GM12878 (cell line): ENCODE results near the gene HYDIN. TPM values are rescaled to one million over a fixed set of nuclear protein-coding genes. Genes with fewer than 3 reads are reported as not detected.

ENCODE experiments used
- ATAC-seq: fragments of 200-7000 bp; cut with Tn5 transposase; 3 replicates; pipeline ENCODE4 v1.9.1; 2020; ENCODE audit warnings: mild to moderate bottlenecking, moderate library complexity
- BruUV-seq: library from RNA; stranded (reverse); fragments of 400-500 nt; replicated peaks from 2 replicates; lab custom pipeline; 2021; lab: Mats Ljungman, UMichigan
- CTCF ChIA-PET: fragments of 300-600 bp; sonication (Branson Sonifier 250); formaldehyde crosslinking; extraction: SDS; loops from one replicate; lab custom pipeline; 2021; ENCODE audit warnings: inconsistent platforms; lab: Yijun Ruan, JAX
- POLR2A ChIA-PET: fragments of 350-600 bp; formaldehyde crosslinking; extraction: SDS; loops from one replicate; lab custom pipeline; 2021; ENCODE audit warnings: inconsistent platforms; lab: Charles Lee
- RAD21 ChIA-PET: fragments of 300-600 bp; sonication (Branson Sonifier 250); formaldehyde crosslinking; loops from one replicate; lab custom pipeline; 2023; ENCODE audit warnings: antibody characterized with exemption; ENCODE audit not compliant: unreplicated experiment; lab: Charles Lee
- SMC1A ChIA-PET: fragments of 300-600 bp; sonication (Branson Sonifier 250); formaldehyde crosslinking; loops from one replicate; lab custom pipeline; 2023; ENCODE audit not compliant: unreplicated experiment, uncharacterized antibody; lab: Charles Lee
- DNase-seq: peaks from one replicate; pipeline ENCODE4 v3.0.0-alpha.2; 2011; ENCODE audit warnings: low read depth, low spot score
- FAIRE-seq: peaks from 3 replicates; lab custom pipeline; 2011; peaks lifted over from hg19 to GRCh38; lab: Jason Lieb, UNC
- H2AFZ ChIP-seq: 2 replicates; pipeline ENCODE4 v1.6.0; 2011; ENCODE audit warnings: low read depth, low read length, control low read depth; ENCODE audit not compliant: control insufficient read depth
- H3K27ac ChIP-seq: 2 replicates; pipeline ENCODE4 v1.5.1; 2011; ENCODE audit warnings: control low read depth; ENCODE audit not compliant: control insufficient read depth, insufficient read depth
- H3K27me3 ChIP-seq, 2 experiments: replicated peaks in 1 of 2; 2 replicates each; pipeline versions ENCODE4 v1.6.0 to v1.6.1; 2011; ENCODE audit warnings: low read length in 1 of 2; ENCODE audit not compliant: control insufficient read depth in 2 of 2, insufficient read depth in 2 of 2
- H3K36me3 ChIP-seq, 2 experiments: 2 replicates each; pipeline ENCODE4 v1.5.1; 2011; ENCODE audit warnings: low read length in 1 of 2; ENCODE audit not compliant: control insufficient read depth in 2 of 2, insufficient read depth in 2 of 2
- H3K4me1 ChIP-seq: 2 replicates; pipeline ENCODE4 v1.6.1; 2011; ENCODE audit warnings: mild to moderate bottlenecking, low read length, moderate library complexity, mixed read lengths; ENCODE audit not compliant: control insufficient read depth, insufficient read depth
- H3K4me2 ChIP-seq: 2 replicates; pipeline ENCODE4 v1.6.0; 2011; ENCODE audit warnings: control low read depth; ENCODE audit not compliant: control insufficient read depth, insufficient read depth
- H3K4me3 ChIP-seq: fragments of 200-600 bp; sonication (generic); 2 replicates; pipeline ENCODE4 v1.5.1; 2016
- H3K79me2 ChIP-seq: 2 replicates; pipeline ENCODE4 v1.6.0; 2011; ENCODE audit warnings: low read length; ENCODE audit not compliant: control insufficient read depth, insufficient read depth
- H3K9ac ChIP-seq: 2 replicates; pipeline ENCODE4 v1.8.0; 2011; ENCODE audit warnings: low read length, control low read depth, mixed read lengths; ENCODE audit not compliant: control insufficient read depth, insufficient read depth
- H3K9me3 ChIP-seq: replicated peaks from 3 replicates; pipeline ENCODE4 v1.5.1; 2011; ENCODE audit warnings: mild to moderate bottlenecking, low read length; ENCODE audit not compliant: control insufficient read depth, insufficient read depth
- H4K20me1 ChIP-seq: 2 replicates; pipeline ENCODE4 v1.6.0; 2011; ENCODE audit not compliant: control insufficient read depth, insufficient read depth
- CHD1 ChIP-seq: IDR thresholded peaks from 2 replicates; pipeline ENCODE4 v1.6.1; 2012; ENCODE audit warnings: low read depth, low read length, improper control_type of control experiment
- FOXK2 ChIP-seq: fragments of 450-650 bp; IDR thresholded peaks from 2 replicates; pipeline ENCODE4 v1.6.1; 2017; ENCODE audit warnings: mild to moderate bottlenecking, moderate library complexity
- HSF1 ChIP-seq: fragments of 150-350 bp; IDR thresholded peaks from 2 replicates; pipeline ENCODE4 v1.6.1; 2014; ENCODE audit warnings: mild to moderate bottlenecking, low read depth, low read length
- MEF2A ChIP-seq: IDR thresholded peaks from 2 replicates; pipeline ENCODE4 v1.6.1; 2011; ENCODE audit warnings: low read depth, mild to moderate bottlenecking, low read length, moderate library complexity; ENCODE audit not compliant: insufficient read depth
- MEF2B ChIP-seq: fragments of 450-650 bp; IDR thresholded peaks from 2 replicates; pipeline ENCODE4 v1.6.1; 2018; ENCODE audit warnings: mild to moderate bottlenecking, moderate library complexity; ENCODE audit not compliant: partially characterized antibody, poor library complexity, severe bottlenecking
- MTA2 ChIP-seq: fragments of 450-650 bp; IDR thresholded peaks from 2 replicates; pipeline ENCODE4 v1.6.1; 2016; ENCODE audit warnings: low read depth, mild to moderate bottlenecking, moderate library complexity
- MYB ChIP-seq: fragments of 150-350 bp; IDR thresholded peaks from 2 replicates; pipeline ENCODE4 v1.6.1; 2014; ENCODE audit warnings: mild to moderate bottlenecking, low read depth, low read length, borderline replicate concordance
- NBN ChIP-seq: fragments of 450-650 bp; IDR thresholded peaks from 2 replicates; pipeline ENCODE4 v1.6.1; 2016
- NFXL1 ChIP-seq: fragments of 450-650 bp; IDR thresholded peaks from 2 replicates; pipeline ENCODE4 v1.6.1; 2017; ENCODE audit warnings: antibody characterized with exemption, mild to moderate bottlenecking, borderline replicate concordance
- PBX3 ChIP-seq: IDR thresholded peaks from 2 replicates; pipeline ENCODE4 v1.6.1; 2011; ENCODE audit warnings: mild to moderate bottlenecking, low read depth, low read length, moderate library complexity; ENCODE audit not compliant: insufficient replicate concordance
- RCOR1 ChIP-seq: conservative IDR thresholded peaks from 2 replicates; pipeline ENCODE4 v1.6.1; 2012; ENCODE audit warnings: low read depth, low read length, improper control_type of control experiment
- RELB ChIP-seq: fragments of 450-650 bp; IDR thresholded peaks from 2 replicates; pipeline ENCODE4 v1.6.1; 2017; ENCODE audit warnings: low read depth, mild to moderate bottlenecking, moderate library complexity
- SIN3A ChIP-seq: IDR thresholded peaks from 2 replicates; pipeline ENCODE4 v1.6.1; 2012; ENCODE audit warnings: low read depth, low read length, improper control_type of control experiment
- SREBF2 ChIP-seq: IDR thresholded peaks from 2 replicates; pipeline ENCODE4 v1.6.1; 2012; ENCODE audit warnings: mild to moderate bottlenecking, low read length
- SRF ChIP-seq, 2 experiments: IDR thresholded peaks; 2 replicates each; pipeline ENCODE4 v1.6.1; 2011; ENCODE audit warnings: low read depth in 2 of 2, low read length in 2 of 2, mild to moderate bottlenecking in 1 of 2, moderate library complexity in 1 of 2
- WGBS: methylation state at CpG from one replicate; pipeline ENCODE4 v1.1.6; 2016; ENCODE audit warnings: low lambda C conversion rate; ENCODE audit not compliant: insufficient replicate concordance, insufficient coverage; ENCODE audit errors: missing lambda C conversion rate; 5-methylcytosine and 5-hydroxymethylcytosine counted together
- in situ Hi-C: fragments of 300-500 bp; cut with MboI; formaldehyde crosslinking; loops from 9 replicates; pipeline ENCODE4 v1.14.3; 2018; ENCODE audit warnings: mixed read lengths
- intact Hi-C: fragments of 100-400 bp; cut with micrococcal nuclease; formaldehyde crosslinking; loops from one replicate; pipeline ENCODE4 v1.14.2; 2022; ENCODE audit not compliant: unreplicated experiment
- polyA plus RNA-seq, 11 experiments: library from polyadenylated mRNA; depleted of rRNA in 4 of 11; unstranded in 6 of 11; stranded (reverse) in 5 of 11; fragments of >200 nt; fragmentation: Nextera tagmentation in 4 of 11; fragmentation: Illumina TruSeq in 1 of 11; extraction: Ambion mirVana in 4 of 11; extraction: Trizol in 1 of 11; gene quantifications; 1 replicate in 1 of 11; 2 replicates in 10 of 11; pipeline versions ENCODE4 v1.2.1 to v1.2.3, GENCODE V29; 2011 to 2016; ENCODE audit warnings: inconsistent platforms in 2 of 11, missing spikeins in 2 of 11, low read depth in 1 of 11
- total RNA-seq, 4 experiments: library from RNA; depleted of rRNA in 3 of 4; stranded (reverse); fragments of >200 nt in 3 of 4; fragmentation: Illumina TruSeq in 1 of 4; extraction: Trizol in 1 of 4; gene quantifications; 2 replicates each; pipeline versions ENCODE4 v1.2.1 to v1.2.3, GENCODE V29; 2013 to 2021

Gene HYDIN
- total and polyA plus RNA-seq, 10 of the 15 experiments (the other 5 are each of a cell fraction or from before 2014, with no cell fraction given) = 0.01 to 0.30 (median 0.10) TPM; not detected in 7

GRCh38 chr16:71258372-71258771 lies 27.9 kb upstream of the HYDIN start:
- FAIRE-seq = no peak

GRCh38 chr16:71257768-71258167 lies 27.2 kb upstream of the HYDIN start:
- Histone ChIP-seq H3K36me3 (no peaks in the 10 kb centered on the region), H2AFZ (no peak overlapping the region), H3K4me3 (no peak overlapping the region), H3K9ac (no peak overlapping the region), H3K4me2 (no peak overlapping the region), H3K4me1 (no peaks in the 10 kb centered on the region), H3K27ac (no peak overlapping the region), H3K9me3 (no peaks in the 10 kb centered on the region), H4K20me1 (no peaks in the 10 kb centered on the region), H3K27me3 (no peaks in the 10 kb centered on the region), H3K79me2 (no peaks in the 10 kb centered on the region)
- no TSS peak for BruUV-seq
- in situ Hi-C loops (no loop called here), intact Hi-C loops (no loop called here)
- SMC1A ChIA-PET = interaction anchor here (1.1 kb wide), 1 partner anchor 12 kb away, joined by 3 read pairs; no protein-coding TSS in a partner anchor
- ATAC-seq (no peak), FAIRE-seq (no peak), DNase-seq (no peak)
- 0% methylated on average over 1 of the region's 1 CpG for WGBS
- RAD21 ChIA-PET = no interaction called here
- CTCF ChIA-PET = no interaction called here
- POLR2A ChIA-PET = no interaction called here
- no peak for TF ChIP-seq NFXL1
- no peak for TF ChIP-seq PBX3
- no peak for TF ChIP-seq MYB
- TF ChIP-seq MTA2 = no peak
- TF ChIP-seq SREBF2 = no peak
- no peak for TF ChIP-seq SIN3A
- TF ChIP-seq NBN = no peak
- TF ChIP-seq RELB = no peak

More at GRCh38 chr16:71258372-71258771, 27.9 kb upstream of the HYDIN start:
- BruUV-seq = no TSS peak
- 0% methylated on average over 1 of the region's 1 CpG for WGBS
- no peak for DNase-seq
- ChIA-PET RAD21 (no interaction called here), POLR2A (no interaction called here), SMC1A (interaction anchor here (1.1 kb wide), 1 partner anchor 11 kb away, joined by 3 read pairs; no protein-coding TSS in a partner anchor), CTCF (no interaction called here)
- intact Hi-C loops (no loop called here), in situ Hi-C loops (no loop called here)
- Histone ChIP-seq H4K20me1 (no peaks in the 10 kb centered on the region), H3K9me3 (no peaks in the 10 kb centered on the region), H2AFZ (no peak overlapping the region), H3K4me3 (no peak overlapping the region), H3K27ac (no peak overlapping the region), H3K4me1 (no peaks in the 10 kb centered on the region), H3K27me3 (no peaks in the 10 kb centered on the region), H3K79me2 (no peaks in the 10 kb centered on the region), H3K9ac (no peak overlapping the region), H3K36me3 (no peaks in the 10 kb centered on the region), H3K4me2 (no peak overlapping the region)
- TF ChIP-seq RCOR1 (no peak), HSF1 (no peak), MEF2B (no peak), SRF (IDR thresholded peaks at IDR 0.05; ENCODE audit: low read depth in 2 of 2, low read length in 2 of 2) (no peak), FOXK2 (no peak), CHD1 (no peak), MEF2A (no peak)
- ATAC-seq = no peak
